ENCODE data around the gene SFT2D1. TPM values are rescaled to one million over a fixed set of nuclear protein-coding genes. Genes with fewer than 3 reads are reported as not detected.

Gene SFT2D1
- total RNA-seq, 1 donor from 2014 or later = 29.1 TPM

DNA sequence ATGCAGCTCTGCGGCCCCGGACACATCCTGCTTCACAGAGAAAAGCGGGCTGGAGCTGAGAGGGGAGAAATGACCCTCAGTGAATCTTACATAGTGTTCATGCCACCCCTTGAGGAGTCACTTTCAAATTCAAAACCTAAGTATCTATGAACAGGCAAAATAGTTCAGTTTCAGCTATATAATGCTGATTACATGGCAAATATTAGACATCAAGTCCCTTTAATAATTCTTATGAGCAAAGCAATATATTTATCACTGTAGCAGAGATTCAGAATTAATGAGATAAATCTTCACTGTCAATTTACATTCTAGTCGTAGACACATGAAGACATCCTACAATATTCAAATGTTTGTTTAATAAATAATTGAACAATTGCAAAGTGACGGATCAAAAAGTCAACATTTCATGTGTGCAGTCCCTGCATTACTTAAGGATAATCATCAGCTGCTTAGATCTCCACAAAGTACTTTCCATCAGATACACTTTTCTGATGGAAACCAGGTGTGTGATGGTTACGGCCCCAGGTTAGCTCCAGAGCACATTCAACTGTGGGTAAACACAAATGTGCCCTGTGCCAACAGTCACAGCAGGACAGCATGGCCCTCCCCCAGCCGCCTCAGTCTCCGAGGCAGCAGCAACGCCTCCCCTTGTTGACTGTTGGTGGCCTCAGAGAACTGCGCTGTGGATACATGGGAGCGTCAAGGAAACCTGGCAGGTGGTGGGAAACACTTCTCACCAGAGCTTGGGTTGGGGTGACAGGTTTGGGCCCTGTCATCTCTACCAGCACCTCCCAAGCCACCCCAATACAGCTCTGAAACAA, 33.4 kb downstream of the SFT2D1 start:
- TF ChIP-seq, protein P1, sequence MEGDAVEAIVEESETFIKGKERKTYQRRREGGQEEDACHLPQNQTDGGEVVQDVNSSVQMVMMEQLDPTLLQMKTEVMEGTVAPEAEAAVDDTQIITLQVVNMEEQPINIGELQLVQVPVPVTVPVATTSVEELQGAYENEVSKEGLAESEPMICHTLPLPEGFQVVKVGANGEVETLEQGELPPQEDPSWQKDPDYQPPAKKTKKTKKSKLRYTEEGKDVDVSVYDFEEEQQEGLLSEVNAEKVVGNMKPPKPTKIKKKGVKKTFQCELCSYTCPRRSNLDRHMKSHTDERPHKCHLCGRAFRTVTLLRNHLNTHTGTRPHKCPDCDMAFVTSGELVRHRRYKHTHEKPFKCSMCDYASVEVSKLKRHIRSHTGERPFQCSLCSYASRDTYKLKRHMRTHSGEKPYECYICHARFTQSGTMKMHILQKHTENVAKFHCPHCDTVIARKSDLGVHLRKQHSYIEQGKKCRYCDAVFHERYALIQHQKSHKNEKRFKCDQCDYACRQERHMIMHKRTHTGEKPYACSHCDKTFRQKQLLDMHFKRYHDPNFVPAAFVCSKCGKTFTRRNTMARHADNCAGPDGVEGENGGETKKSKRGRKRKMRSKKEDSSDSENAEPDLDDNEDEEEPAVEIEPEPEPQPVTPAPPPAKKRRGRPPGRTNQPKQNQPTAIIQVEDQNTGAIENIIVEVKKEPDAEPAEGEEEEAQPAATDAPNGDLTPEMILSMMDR (IDR thresholded peaks at IDR 0.05; ENCODE audit: unreplicated experiment) = no peak
- H3K9me3 Mint-ChIP-seq (ENCODE audit: unreplicated experiment) = no peaks in the 10 kb centered on the region
- DNase-seq (ENCODE audit: low spot score) = no peak
- H3K4me1 Mint-ChIP-seq (ENCODE audit: unreplicated experiment) = peaks cover 4% of the 10 kb centered on the region
- peaks cover 16% of the 10 kb centered on the region for H3K27me3 Mint-ChIP-seq (ENCODE audit: unreplicated experiment)
- no peaks in the 10 kb centered on the region for H3K36me3 Mint-ChIP-seq (ENCODE audit: low read depth, unreplicated experiment)
- H3K4me3 Mint-ChIP-seq (ENCODE audit: unreplicated experiment) = no peak overlapping the region
- no peak overlapping the region for H3K27ac Mint-ChIP-seq (ENCODE audit: unreplicated experiment)

DNA sequence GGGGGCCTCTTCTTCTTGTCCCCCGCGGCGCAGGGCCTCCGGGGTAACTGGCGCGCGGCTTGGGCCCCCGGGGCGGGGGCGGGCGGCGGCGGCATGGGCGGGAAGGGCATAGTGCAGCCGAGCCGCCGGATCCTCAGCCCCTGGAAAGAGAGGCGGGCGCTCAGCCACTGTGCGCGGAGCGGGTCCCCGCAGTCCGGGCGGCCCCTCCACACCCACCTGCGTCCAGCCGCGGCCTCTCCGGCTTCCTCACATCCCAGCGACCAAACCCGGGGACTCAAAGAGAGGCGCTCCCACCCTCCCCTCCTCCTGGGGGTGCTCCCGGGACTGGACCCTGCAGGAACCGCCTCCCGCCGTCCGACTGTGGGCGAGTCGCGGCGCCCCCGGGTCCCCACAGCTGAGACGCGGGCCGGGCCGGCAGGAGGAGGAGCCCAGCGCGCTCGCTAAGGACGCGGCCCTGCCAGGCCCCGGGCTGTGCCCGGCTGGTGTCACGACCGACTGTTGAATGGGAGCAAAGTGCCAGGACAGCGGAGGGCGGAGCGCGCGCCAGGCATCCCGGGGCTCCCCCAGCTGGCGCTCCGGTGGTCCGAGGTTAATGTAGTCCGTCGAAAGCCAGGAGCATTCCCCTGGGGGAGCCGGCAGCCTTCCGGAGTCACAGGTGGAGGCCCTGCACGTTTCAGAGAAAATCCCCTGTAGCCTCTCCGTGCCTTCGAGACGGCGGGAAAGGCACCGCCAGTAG, 34.1 kb downstream of the SFT2D1 start, which contains the start of gene PRR18:
PRR18 (minus strand) TSS at position 360 of the 736 bp plus-strand sequence; CDS start at position 110, 250 bp downstream.
- Mint-ChIP-seq H3K4me1 (ENCODE audit: unreplicated experiment) (no peaks in the 10 kb centered on the region), H3K27me3 (ENCODE audit: unreplicated experiment) (peaks cover 16% of the 10 kb centered on the region)
- peak; percentile 48 for DNase-seq (ENCODE audit: low spot score)

DNA sequence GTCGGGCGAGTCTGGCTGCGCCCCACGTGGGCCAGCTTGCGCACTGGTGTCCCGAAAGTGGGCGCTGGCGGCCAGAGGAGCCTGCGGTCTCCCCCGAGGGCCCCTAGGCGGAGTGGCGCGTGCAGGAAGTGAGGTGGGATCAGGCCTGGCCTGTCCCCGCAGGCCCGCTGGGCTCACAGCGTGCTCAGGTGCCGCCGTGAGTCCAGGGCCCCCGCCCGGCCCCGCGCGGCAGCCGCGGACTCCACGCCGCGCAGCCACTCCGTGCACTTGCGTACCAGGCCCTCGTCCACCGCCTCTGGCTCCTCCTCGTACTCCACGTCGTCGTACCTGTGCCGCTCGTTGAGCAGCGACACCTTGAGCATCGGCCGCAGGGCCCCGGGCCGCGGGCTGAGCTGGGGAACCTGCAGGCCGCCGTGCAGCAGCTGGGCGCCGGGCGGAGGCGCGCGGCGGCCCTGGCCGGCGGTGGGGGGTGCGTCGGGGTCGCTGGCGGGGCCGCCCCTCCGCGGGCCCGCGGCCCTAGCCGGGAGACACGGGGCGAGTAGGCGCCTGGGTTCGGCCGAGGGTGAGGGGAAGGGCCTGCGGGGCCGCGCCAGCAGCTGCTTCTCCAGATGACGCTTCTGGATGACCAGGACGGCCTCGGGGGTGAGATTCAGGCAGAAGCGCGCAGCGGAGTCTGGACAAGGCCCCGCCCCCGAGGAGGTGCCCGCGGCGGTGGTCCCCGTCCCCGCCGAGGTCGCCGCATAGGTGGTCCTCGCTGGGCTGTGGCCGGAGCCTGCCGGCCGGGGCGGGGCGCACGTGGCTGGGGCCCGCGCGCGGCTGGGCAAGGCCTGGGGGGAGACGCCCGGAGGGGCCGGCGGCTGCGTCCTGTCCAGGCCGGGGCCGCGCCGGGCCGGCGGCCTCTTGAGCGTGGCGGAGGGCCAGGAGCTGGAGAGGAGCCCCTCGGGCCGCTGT, 35.0 kb downstream of the SFT2D1 start:
- Mint-ChIP-seq H3K36me3 (ENCODE audit: low read depth, unreplicated experiment) (no peaks in the 10 kb centered on the region), H3K4me3 (ENCODE audit: unreplicated experiment) (no peak overlapping the region), H3K9me3 (ENCODE audit: unreplicated experiment) (no peaks in the 10 kb centered on the region), H3K27ac (ENCODE audit: unreplicated experiment) (no peak overlapping the region), H3K27me3 (ENCODE audit: unreplicated experiment) (peaks cover 16% of the 10 kb centered on the region), H3K4me1 (ENCODE audit: unreplicated experiment) (no peaks in the 10 kb centered on the region)
- peak; percentile 41 for DNase-seq (ENCODE audit: low spot score)
- TF ChIP-seq, protein P1 (IDR thresholded peaks at IDR 0.05; ENCODE audit: unreplicated experiment) = no peak

More for the DNA sequence above, 34.1 kb downstream of the SFT2D1 start, which contains the start of gene PRR18:
- TF ChIP-seq, protein P1 (IDR thresholded peaks at IDR 0.05; ENCODE audit: unreplicated experiment) = no peak
- Mint-ChIP-seq H3K36me3 (ENCODE audit: low read depth, unreplicated experiment) (no peaks in the 10 kb centered on the region), H3K27ac (ENCODE audit: unreplicated experiment) (no peak within 1 kb of the TSS), H3K9me3 (ENCODE audit: unreplicated experiment) (no peaks in the 10 kb centered on the region), H3K4me3 (ENCODE audit: unreplicated experiment) (no peak within 1 kb of the TSS)

DNA sequence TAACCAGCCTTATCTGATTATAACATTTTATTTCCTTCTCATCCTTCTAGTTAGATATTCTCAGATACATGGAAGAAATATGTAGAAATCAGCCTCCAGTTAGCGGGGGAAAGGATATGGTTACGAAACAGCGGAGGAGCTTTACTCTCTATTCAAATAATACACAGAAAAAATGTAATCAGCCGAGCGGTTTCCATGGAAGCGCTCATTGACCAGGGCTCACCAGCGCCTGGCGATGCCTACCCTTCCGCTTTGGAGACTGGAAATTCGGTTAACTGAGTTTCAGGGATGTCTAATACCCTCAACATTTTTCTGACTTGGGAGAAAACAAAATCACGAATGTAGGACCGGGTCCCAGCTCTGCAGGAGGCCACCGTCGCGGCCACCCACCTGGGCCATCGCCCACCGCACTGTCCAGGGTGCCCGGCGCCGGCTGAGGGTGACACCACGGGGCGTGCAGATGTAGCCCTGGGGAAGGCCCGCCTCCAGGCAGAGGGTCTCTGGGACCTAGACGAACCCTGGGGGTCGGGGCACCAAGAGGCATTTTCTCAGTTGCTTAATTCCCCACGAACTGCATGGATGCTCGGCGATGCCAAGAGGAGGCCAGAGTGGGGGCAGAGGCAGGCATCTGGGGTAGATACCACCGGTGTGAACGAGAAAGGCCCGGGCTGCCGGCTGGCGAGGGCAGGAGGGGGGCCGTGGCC, 35.8 kb downstream of the SFT2D1 start:
- H3K36me3 Mint-ChIP-seq (ENCODE audit: low read depth, unreplicated experiment) = no peaks in the 10 kb centered on the region
- H3K9me3 Mint-ChIP-seq (ENCODE audit: unreplicated experiment) = no peaks in the 10 kb centered on the region
- TF ChIP-seq, protein P1 (IDR thresholded peaks at IDR 0.05; ENCODE audit: unreplicated experiment) = no peak
- H3K4me3 Mint-ChIP-seq (ENCODE audit: unreplicated experiment) = no peak overlapping the region
- peak overlapping the region; percentile 36 for H3K27ac Mint-ChIP-seq (ENCODE audit: unreplicated experiment)
- no peaks in the 10 kb centered on the region for H3K4me1 Mint-ChIP-seq (ENCODE audit: unreplicated experiment)
- peaks cover 16% of the 10 kb centered on the region for H3K27me3 Mint-ChIP-seq (ENCODE audit: unreplicated experiment)
- DNase-seq (ENCODE audit: low spot score) = no peak
